HepG2 (cell line): ENCODE results near the gene HBE1.

Source experiments
- POLR2A ChIP-seq, 2 experiments: IDR thresholded peaks; 2 replicates each; pipeline ENCODE4 v1.6.1; 2011; ENCODE audit warnings: low read depth in 2 of 2, low read length in 2 of 2, mild to moderate bottlenecking in 1 of 2, moderate library complexity in 1 of 2; ENCODE audit not compliant: insufficient read depth in 1 of 2
- ZNF263 ChIP-seq: sonication (generic); formaldehyde crosslinking; IDR thresholded peaks from 2 replicates; pipeline ENCODE4 v1.4.0; 2020; ENCODE audit warnings: missing genetic modification reagents
- TF ChIP-seq, protein P1 (sequence below): sonication (generic); formaldehyde crosslinking; IDR thresholded peaks from 2 replicates; pipeline ENCODE4 v1.4.0; 2020; ENCODE audit warnings: missing genetic modification reagents
- TF ChIP-seq, protein P2 (sequence below): sonication (generic); formaldehyde crosslinking; IDR thresholded peaks from 2 replicates; pipeline ENCODE4 v1.8.1; 2023; ENCODE audit warnings: mild to moderate bottlenecking, missing genetic modification reagents, borderline replicate concordance

DNA sequence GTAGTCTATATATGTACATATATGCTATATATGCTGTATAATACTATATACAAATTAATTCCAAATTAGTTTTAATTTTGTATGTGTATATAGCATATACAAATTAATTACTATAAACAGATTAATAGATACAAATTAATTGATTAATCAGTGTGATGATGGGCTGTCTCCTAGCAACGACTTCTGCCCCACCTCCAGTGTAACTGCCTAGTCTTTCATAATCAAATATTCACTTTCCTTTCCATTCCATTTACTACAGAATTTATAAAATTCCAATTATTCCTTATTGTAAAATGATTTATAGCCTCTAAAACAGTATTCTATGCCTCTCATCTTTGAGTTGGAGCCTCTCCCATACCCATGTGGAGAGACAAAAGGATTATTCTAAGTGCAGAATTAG is 36.4 kb downstream of the HBE1 start:
- no peak for TF ChIP-seq POLR2A (IDR thresholded peaks at IDR 0.05; ENCODE audit: insufficient read depth in 1 of 2, low read depth in 2 of 2, low read length in 2 of 2)
- TF ChIP-seq ZNF263 (CRISPR knock-in tag) = no peak
- TF ChIP-seq, protein P1, sequence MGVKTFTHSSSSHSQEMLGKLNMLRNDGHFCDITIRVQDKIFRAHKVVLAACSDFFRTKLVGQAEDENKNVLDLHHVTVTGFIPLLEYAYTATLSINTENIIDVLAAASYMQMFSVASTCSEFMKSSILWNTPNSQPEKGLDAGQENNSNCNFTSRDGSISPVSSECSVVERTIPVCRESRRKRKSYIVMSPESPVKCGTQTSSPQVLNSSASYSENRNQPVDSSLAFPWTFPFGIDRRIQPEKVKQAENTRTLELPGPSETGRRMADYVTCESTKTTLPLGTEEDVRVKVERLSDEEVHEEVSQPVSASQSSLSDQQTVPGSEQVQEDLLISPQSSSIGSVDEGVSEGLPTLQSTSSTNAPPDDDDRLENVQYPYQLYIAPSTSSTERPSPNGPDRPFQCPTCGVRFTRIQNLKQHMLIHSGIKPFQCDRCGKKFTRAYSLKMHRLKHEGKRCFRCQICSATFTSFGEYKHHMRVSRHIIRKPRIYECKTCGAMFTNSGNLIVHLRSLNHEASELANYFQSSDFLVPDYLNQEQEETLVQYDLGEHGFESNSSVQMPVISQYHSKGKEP (CRISPR knock-in tag) = no peak
- TF ChIP-seq, protein P2, sequence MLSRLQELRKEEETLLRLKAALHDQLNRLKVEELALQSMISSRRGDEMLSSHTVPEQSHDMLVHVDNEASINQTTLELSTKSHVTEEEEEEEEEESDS (CRISPR knock-in tag) = no peak
